ENCODE results near the gene MAPK8.

GRCh38 chr10:48343106-48343505 lies 36.6 kb downstream of the MAPK8 start:
- TF ChIP-seq CTCF (IDR thresholded peaks at IDR 0.05; ENCODE audit: low read length) (no peak), EZH2phosphoT487 (IDR thresholded peaks at IDR 0.05; ENCODE audit: low read length) (no peak), EZH2 (optimal IDR thresholded peaks at IDR 0.05; ENCODE audit: low read depth, low read length) (no peak)

Data from MM.1S (cell line).